ENCODE results near the gene DOCK10.

DNA sequence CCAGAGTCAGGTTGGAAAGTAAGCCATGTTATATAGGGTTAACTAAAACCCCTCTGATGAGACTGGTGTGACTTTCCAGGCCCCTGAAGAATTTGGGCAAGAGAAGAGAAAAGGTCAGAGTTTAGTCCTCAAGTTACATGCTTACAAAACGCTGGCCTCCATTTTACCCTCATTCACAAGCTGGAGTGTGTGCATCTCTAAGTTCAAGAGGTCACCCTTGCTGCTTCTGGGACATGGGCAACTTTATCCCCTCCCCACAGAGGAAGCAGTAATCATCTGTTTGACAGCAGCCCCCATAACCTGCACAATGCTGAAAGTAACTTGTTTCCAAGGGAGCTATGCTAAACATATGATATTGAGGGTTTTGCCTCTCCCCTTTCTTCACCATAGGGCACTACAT is 240.9 kb downstream of the DOCK10 start:
- TF ChIP-seq, protein P1, sequence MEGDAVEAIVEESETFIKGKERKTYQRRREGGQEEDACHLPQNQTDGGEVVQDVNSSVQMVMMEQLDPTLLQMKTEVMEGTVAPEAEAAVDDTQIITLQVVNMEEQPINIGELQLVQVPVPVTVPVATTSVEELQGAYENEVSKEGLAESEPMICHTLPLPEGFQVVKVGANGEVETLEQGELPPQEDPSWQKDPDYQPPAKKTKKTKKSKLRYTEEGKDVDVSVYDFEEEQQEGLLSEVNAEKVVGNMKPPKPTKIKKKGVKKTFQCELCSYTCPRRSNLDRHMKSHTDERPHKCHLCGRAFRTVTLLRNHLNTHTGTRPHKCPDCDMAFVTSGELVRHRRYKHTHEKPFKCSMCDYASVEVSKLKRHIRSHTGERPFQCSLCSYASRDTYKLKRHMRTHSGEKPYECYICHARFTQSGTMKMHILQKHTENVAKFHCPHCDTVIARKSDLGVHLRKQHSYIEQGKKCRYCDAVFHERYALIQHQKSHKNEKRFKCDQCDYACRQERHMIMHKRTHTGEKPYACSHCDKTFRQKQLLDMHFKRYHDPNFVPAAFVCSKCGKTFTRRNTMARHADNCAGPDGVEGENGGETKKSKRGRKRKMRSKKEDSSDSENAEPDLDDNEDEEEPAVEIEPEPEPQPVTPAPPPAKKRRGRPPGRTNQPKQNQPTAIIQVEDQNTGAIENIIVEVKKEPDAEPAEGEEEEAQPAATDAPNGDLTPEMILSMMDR (IDR thresholded peaks at IDR 0.05), result no peak
- TF ChIP-seq, protein P2, sequence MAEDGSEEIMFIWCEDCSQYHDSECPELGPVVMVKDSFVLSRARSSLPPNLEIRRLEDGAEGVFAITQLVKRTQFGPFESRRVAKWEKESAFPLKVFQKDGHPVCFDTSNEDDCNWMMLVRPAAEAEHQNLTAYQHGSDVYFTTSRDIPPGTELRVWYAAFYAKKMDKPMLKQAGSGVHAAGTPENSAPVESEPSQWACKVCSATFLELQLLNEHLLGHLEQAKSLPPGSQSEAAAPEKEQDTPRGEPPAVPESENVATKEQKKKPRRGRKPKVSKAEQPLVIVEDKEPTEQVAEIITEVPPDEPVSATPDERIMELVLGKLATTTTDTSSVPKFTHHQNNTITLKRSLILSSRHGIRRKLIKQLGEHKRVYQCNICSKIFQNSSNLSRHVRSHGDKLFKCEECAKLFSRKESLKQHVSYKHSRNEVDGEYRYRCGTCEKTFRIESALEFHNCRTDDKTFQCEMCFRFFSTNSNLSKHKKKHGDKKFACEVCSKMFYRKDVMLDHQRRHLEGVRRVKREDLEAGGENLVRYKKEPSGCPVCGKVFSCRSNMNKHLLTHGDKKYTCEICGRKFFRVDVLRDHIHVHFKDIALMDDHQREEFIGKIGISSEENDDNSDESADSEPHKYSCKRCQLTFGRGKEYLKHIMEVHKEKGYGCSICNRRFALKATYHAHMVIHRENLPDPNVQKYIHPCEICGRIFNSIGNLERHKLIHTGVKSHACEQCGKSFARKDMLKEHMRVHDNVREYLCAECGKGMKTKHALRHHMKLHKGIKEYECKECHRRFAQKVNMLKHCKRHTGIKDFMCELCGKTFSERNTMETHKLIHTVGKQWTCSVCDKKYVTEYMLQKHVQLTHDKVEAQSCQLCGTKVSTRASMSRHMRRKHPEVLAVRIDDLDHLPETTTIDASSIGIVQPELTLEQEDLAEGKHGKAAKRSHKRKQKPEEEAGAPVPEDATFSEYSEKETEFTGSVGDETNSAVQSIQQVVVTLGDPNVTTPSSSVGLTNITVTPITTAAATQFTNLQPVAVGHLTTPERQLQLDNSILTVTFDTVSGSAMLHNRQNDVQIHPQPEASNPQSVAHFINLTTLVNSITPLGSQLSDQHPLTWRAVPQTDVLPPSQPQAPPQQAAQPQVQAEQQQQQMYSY (CRISPR knock-in tag; IDR thresholded peaks at IDR 0.05), result no peak
- TF ChIP-seq, protein P3, sequence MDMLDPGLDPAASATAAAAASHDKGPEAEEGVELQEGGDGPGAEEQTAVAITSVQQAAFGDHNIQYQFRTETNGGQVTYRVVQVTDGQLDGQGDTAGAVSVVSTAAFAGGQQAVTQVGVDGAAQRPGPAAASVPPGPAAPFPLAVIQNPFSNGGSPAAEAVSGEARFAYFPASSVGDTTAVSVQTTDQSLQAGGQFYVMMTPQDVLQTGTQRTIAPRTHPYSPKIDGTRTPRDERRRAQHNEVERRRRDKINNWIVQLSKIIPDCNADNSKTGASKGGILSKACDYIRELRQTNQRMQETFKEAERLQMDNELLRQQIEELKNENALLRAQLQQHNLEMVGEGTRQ (CRISPR knock-in tag; IDR thresholded peaks at IDR 0.05), result no peak
- TF ChIP-seq TEAD4 (CRISPR knock-in tag; IDR thresholded peaks at IDR 0.05), result no peak
- TF ChIP-seq, protein P4, sequence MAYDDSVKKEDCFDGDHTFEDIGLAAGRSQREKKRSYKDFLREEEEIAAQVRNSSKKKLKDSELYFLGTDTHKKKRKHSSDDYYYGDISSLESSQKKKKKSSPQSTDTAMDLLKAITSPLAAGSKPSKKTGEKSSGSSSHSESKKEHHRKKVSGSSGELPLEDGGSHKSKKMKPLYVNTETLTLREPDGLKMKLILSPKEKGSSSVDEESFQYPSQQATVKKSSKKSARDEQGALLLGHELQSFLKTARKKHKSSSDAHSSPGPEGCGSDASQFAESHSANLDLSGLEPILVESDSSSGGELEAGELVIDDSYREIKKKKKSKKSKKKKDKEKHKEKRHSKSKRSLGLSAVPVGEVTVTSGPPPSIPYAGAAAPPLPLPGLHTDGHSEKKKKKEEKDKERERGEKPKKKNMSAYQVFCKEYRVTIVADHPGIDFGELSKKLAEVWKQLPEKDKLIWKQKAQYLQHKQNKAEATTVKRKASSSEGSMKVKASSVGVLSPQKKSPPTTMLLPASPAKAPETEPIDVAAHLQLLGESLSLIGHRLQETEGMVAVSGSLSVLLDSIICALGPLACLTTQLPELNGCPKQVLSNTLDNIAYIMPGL (CRISPR knock-in tag; IDR thresholded peaks at IDR 0.05), result no peak
- no peak for TF ChIP-seq ZNF416 (CRISPR knock-in tag; IDR thresholded peaks at IDR 0.05)
- TF ChIP-seq MYBL2 (CRISPR knock-in tag; IDR thresholded peaks at IDR 0.05), result no peak
- no peak for TF ChIP-seq ZBTB21 (CRISPR knock-in tag; IDR thresholded peaks at IDR 0.05; ENCODE audit: borderline replicate concordance)
- TF ChIP-seq ZNF232 (CRISPR knock-in tag; IDR thresholded peaks at IDR 0.05), result no peak
- TF ChIP-seq, protein P5, sequence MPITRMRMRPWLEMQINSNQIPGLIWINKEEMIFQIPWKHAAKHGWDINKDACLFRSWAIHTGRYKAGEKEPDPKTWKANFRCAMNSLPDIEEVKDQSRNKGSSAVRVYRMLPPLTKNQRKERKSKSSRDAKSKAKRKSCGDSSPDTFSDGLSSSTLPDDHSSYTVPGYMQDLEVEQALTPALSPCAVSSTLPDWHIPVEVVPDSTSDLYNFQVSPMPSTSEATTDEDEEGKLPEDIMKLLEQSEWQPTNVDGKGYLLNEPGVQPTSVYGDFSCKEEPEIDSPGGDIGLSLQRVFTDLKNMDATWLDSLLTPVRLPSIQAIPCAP (CRISPR knock-in tag; IDR thresholded peaks at IDR 0.05), result no peak
- TF ChIP-seq, protein P6, sequence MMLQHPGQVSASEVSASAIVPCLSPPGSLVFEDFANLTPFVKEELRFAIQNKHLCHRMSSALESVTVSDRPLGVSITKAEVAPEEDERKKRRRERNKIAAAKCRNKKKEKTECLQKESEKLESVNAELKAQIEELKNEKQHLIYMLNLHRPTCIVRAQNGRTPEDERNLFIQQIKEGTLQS (CRISPR knock-in tag; conservative IDR thresholded peaks at IDR 0.05), result no peak
- TF ChIP-seq SP1 (CRISPR knock-in tag; conservative IDR thresholded peaks at IDR 0.05), result no peak
- TF ChIP-seq, protein P7, sequence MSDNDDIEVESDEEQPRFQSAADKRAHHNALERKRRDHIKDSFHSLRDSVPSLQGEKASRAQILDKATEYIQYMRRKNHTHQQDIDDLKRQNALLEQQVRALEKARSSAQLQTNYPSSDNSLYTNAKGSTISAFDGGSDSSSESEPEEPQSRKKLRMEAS (CRISPR knock-in tag; IDR thresholded peaks at IDR 0.05), result no peak
